Endothelial cell of umbilical vein (primary cell): ENCODE measurements around the gene CLEC16A. TPM values are rescaled to one million over a fixed set of nuclear protein-coding genes. Genes with fewer than 3 reads are reported as not detected.

Experiments used
- BruUV-seq: library from RNA; stranded (reverse); fragments of 400-500 nt; replicated peaks from 2 replicates; lab custom pipeline; 2021; lab: Mats Ljungman, UMichigan
- CTCF ChIA-PET: fragments of 300-600, 350-600 bp; sonication (Branson Sonifier 250); formaldehyde crosslinking; loops from one replicate; lab custom pipeline; 2021; ENCODE audit warnings: antibody characterized with exemption, inconsistent platforms; lab: Charles Lee
- POLR2A ChIA-PET: fragments of 300-600, 350-600 bp; sonication (Branson Sonifier 250); formaldehyde crosslinking; loops from one replicate; lab custom pipeline; 2021; ENCODE audit warnings: antibody characterized with exemption, inconsistent platforms; lab: Charles Lee
- DNase-seq: peaks from one replicate; pipeline ENCODE4 v3.0.0-alpha.2; 2011; ENCODE audit warnings: low read depth, low spot score
- FAIRE-seq: peaks from 2 replicates; lab custom pipeline; 2011; peaks lifted over from hg19 to GRCh38; lab: Jason Lieb, UNC
- H2AFZ ChIP-seq: 2 replicates; pipeline ENCODE4 v1.6.0; 2012; ENCODE audit warnings: low read depth, low read length, control low read depth, inconsistent platforms
- H3K27ac ChIP-seq: 2 replicates; pipeline ENCODE4 v1.5.1; 2011; ENCODE audit warnings: low read depth, mild to moderate bottlenecking, control low read depth, low read length, moderate library complexity; ENCODE audit not compliant: insufficient read depth
- H3K27me3 ChIP-seq, 2 experiments: 2 replicates each; pipeline versions ENCODE4 v1.6.0 to v1.6.1; 2011; ENCODE audit warnings: low read length in 2 of 2, mixed read lengths in 1 of 2; ENCODE audit not compliant: control insufficient read depth in 2 of 2, insufficient read depth in 2 of 2
- H3K36me3 ChIP-seq, 2 experiments: 2 replicates in 1 of 2; 3 replicates in 1 of 2; pipeline ENCODE4 v1.5.1; 2011; ENCODE audit warnings: low read length in 2 of 2, mild to moderate bottlenecking in 1 of 2, moderate library complexity in 1 of 2; ENCODE audit not compliant: control insufficient read depth in 2 of 2, insufficient read depth in 2 of 2; ENCODE audit errors: extremely low read depth in 1 of 2
- H3K4me1 ChIP-seq: 3 replicates; pipeline ENCODE4 v1.5.1; 2011; ENCODE audit warnings: mild to moderate bottlenecking, low read length; ENCODE audit not compliant: control insufficient read depth, insufficient read depth; ENCODE audit errors: extremely low read depth
- H3K4me2 ChIP-seq: 2 replicates; pipeline ENCODE4 v1.6.1; 2011; ENCODE audit warnings: low read length, control low read depth, mixed read lengths; ENCODE audit not compliant: insufficient read depth
- H3K4me3 ChIP-seq, 3 experiments: fragments of 200-600 bp in 1 of 3; sonication (generic), shearing (Covaris generic) in 1 of 3; replicated peaks in 1 of 3; 2 replicates each; pipeline ENCODE4 v1.5.1; 2011 to 2016; ENCODE audit warnings: control low read depth in 3 of 3, low read length in 3 of 3, mild to moderate bottlenecking in 2 of 3, inconsistent platforms in 1 of 3, low read depth in 1 of 3, moderate library complexity in 1 of 3; ENCODE audit not compliant: insufficient read depth in 1 of 3
- H3K79me2 ChIP-seq: 2 replicates; pipeline ENCODE4 v1.6.0; 2012; ENCODE audit warnings: low read length, inconsistent platforms; ENCODE audit not compliant: control insufficient read depth, insufficient read depth
- H3K9ac ChIP-seq: replicated peaks from 2 replicates; pipeline ENCODE3; 2011; ENCODE audit warnings: low read length, control low read depth; ENCODE audit not compliant: insufficient read depth; ENCODE audit errors: extremely low read depth
- H3K9me1 ChIP-seq: replicated peaks from 3 replicates; pipeline ENCODE4 v1.6.0; 2011; ENCODE audit warnings: mild to moderate bottlenecking, low read length; ENCODE audit not compliant: control insufficient read depth, insufficient read depth; ENCODE audit errors: extremely low read depth
- H3K9me3 ChIP-seq: replicated peaks from 2 replicates; pipeline ENCODE4 v1.5.1; 2012; ENCODE audit warnings: low read length, inconsistent platforms; ENCODE audit not compliant: control insufficient read depth, insufficient read depth
- H4K20me1 ChIP-seq: replicated peaks from 2 replicates; pipeline ENCODE3; 2011; ENCODE audit warnings: mild to moderate bottlenecking, low read length; ENCODE audit not compliant: control insufficient read depth, insufficient read depth; ENCODE audit errors: extremely low read depth
- EZH2 ChIP-seq: IDR thresholded peaks from 2 replicates; pipeline ENCODE4 v1.6.1; 2012; ENCODE audit warnings: borderline replicate concordance, low read depth, mild to moderate bottlenecking, moderate library complexity, low read length, inconsistent platforms; ENCODE audit not compliant: severe bottlenecking
- FOS ChIP-seq: IDR thresholded peaks from 2 replicates; pipeline ENCODE4 v1.6.1; 2011; ENCODE audit warnings: mild to moderate bottlenecking, low read length, moderate library complexity, borderline replicate concordance; ENCODE audit not compliant: insufficient read depth
- GATA2 ChIP-seq: IDR thresholded peaks from 2 replicates; pipeline ENCODE4 v1.7.0; 2011; ENCODE audit warnings: low read depth, mild to moderate bottlenecking, moderate library complexity, mixed read lengths, low read length; ENCODE audit not compliant: insufficient read length, insufficient read depth
- JUN ChIP-seq: IDR thresholded peaks from 2 replicates; pipeline ENCODE4 v1.6.1; 2011; ENCODE audit warnings: borderline replicate concordance, low read depth; ENCODE audit not compliant: insufficient read length, insufficient read depth
- MAX ChIP-seq: IDR thresholded peaks from 2 replicates; pipeline ENCODE4 v1.6.1; 2011; ENCODE audit not compliant: insufficient read depth, insufficient read length
- MYC ChIP-seq: IDR thresholded peaks from one replicate; pipeline ENCODE4 v1.6.1; 2011; ENCODE audit warnings: mild to moderate bottlenecking, low read depth, low read length
- POLR2A ChIP-seq: IDR thresholded peaks from 2 replicates; pipeline ENCODE4 v1.6.1; 2012; ENCODE audit warnings: low read depth, mild to moderate bottlenecking, control low read depth, low read length
- POLR2AphosphoS5 ChIP-seq: IDR thresholded peaks from 2 replicates; pipeline ENCODE4 v1.6.1; 2012; ENCODE audit warnings: low read depth, mild to moderate bottlenecking, control low read depth, low read length, moderate library complexity; ENCODE audit not compliant: insufficient read depth
- dilution Hi-C: fragments of 300-500 bp; cut with MboI; formaldehyde crosslinking; loops from one replicate; pipeline ENCODE4 v1.15.0; 2019; ENCODE audit warnings: low sequenced_read_pairs; ENCODE audit not compliant: extremely low pct_ligation_motif_present
- intact Hi-C: fragments of 100-400 bp; cut with micrococcal nuclease; formaldehyde crosslinking; loops from one replicate; pipeline ENCODE4 v1.10.0; 2022
- polyA plus RNA-seq, 4 experiments: library from polyadenylated mRNA; depleted of rRNA in 3 of 4; stranded (reverse) in 3 of 4; unstranded in 1 of 4; fragments of >200 nt; gene quantifications; 2 replicates each; pipeline versions ENCODE4 v1.2.1 to v1.2.3, GENCODE V29; 2011 to 2012; ENCODE audit warnings: missing spikeins in 1 of 4
- total RNA-seq: library from RNA; stranded (reverse); gene quantifications from 2 replicates; pipeline ENCODE4 v1.2.3, GENCODE V29; 2021
- TF ChIP-seq, protein P1 (sequence below), 2 donors: IDR thresholded peaks; 1 replicate in 1 of 2; 2 replicates in 1 of 2; pipeline ENCODE4 v1.5.1; 2011; ENCODE audit warnings: low read length in 2 of 2, mild to moderate bottlenecking in 2 of 2, moderate library complexity in 2 of 2, control low read depth in 1 of 2, inconsistent platforms in 1 of 2, low read depth in 1 of 2; ENCODE audit not compliant: insufficient read depth in 1 of 2; ENCODE audit errors: extremely low read depth in 1 of 2

CLEC16A gene
- total and polyA plus RNA-seq, 2 donors (not counting 3 experiments of a cell fraction or from before 2014, with no cell fraction given): 11.4 to 23.3 TPM

DNA sequence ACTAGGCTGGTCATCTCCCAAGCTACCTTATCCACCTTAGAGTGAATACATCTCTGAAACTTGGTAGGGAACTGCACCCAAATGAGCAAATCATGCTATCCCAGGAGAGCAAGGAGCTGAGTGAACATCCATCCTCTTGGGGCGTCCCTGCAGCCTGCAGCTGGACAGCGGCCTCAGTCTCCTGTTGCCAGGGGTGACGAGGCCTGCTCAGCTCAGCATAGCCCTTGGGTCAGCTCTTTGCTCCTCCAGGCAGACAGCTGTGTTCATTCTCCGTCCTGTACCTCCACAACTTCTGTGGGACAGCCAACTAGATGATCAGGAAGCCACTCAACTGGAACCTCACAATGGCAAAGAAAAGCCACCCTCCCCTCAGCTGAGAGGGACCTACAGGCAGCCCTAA is 199.8 kb downstream of the CLEC16A start:
- ChIA-PET POLR2A (no interaction called here), CTCF (interaction anchor here (0.7 to 1.0 kb wide), 3 partner anchors 10 to 47 kb away, joined by 3 read pairs; no protein-coding TSS in a partner anchor)
- Histone ChIP-seq H3K9me3 (no peaks in the 10 kb centered on the region), H3K9ac (no peak overlapping the region), H2AFZ (no peak overlapping the region), H4K20me1 (no peaks in the 10 kb centered on the region), H3K79me2 (no peaks in the 10 kb centered on the region), H3K4me2 (no peak overlapping the region), H3K4me1 (peaks cover 17% of the 10 kb centered on the region), H3K9me1 (no peaks in the 10 kb centered on the region), H3K27me3 (no peaks in the 10 kb centered on the region), H3K27ac (no peak overlapping the region), H3K36me3 (no peaks in the 10 kb centered on the region), H3K4me3 (no peak overlapping the region)
- dilution Hi-C loops (no loop called here), intact Hi-C loops (no loop called here)
- DNase-seq (no peak), FAIRE-seq (no peak)
- BruUV-seq: no TSS peak
- TF ChIP-seq GATA2: no peak
- no peak for TF ChIP-seq JUN
- TF ChIP-seq MYC: no peak
- TF ChIP-seq, protein P1, sequence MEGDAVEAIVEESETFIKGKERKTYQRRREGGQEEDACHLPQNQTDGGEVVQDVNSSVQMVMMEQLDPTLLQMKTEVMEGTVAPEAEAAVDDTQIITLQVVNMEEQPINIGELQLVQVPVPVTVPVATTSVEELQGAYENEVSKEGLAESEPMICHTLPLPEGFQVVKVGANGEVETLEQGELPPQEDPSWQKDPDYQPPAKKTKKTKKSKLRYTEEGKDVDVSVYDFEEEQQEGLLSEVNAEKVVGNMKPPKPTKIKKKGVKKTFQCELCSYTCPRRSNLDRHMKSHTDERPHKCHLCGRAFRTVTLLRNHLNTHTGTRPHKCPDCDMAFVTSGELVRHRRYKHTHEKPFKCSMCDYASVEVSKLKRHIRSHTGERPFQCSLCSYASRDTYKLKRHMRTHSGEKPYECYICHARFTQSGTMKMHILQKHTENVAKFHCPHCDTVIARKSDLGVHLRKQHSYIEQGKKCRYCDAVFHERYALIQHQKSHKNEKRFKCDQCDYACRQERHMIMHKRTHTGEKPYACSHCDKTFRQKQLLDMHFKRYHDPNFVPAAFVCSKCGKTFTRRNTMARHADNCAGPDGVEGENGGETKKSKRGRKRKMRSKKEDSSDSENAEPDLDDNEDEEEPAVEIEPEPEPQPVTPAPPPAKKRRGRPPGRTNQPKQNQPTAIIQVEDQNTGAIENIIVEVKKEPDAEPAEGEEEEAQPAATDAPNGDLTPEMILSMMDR (IDR thresholded peaks at IDR 0.05; ENCODE audit: extremely low read depth in 1 of 2, insufficient read depth in 1 of 2, low read depth in 1 of 2, low read length in 2 of 2): no peak
- no peak for TF ChIP-seq FOS
- no peak for TF ChIP-seq EZH2
- TF ChIP-seq MAX: no peak
- no peak for TF ChIP-seq POLR2A
- no peak for TF ChIP-seq POLR2AphosphoS5
